SK-N-SH (cell line): Measurements from ENCODE around the gene ZMIZ2.

Experiments used
- CTCF ChIP-seq: fragments of 200-600 bp; sonication (generic); IDR thresholded peaks from 2 replicates; pipeline ENCODE4 v1.6.1; 2017; ENCODE audit warnings: antibody characterized with exemption, mild to moderate bottlenecking, moderate library complexity
- EP300 ChIP-seq, 2 experiments: IDR thresholded peaks; 2 replicates each; pipeline versions ENCODE4 v1.4.0 to v1.6.1; 2012; ENCODE audit warnings: borderline replicate concordance in 1 of 2, low read depth in 1 of 2, low read length in 1 of 2
- EZH2phosphoT487 ChIP-seq: fragments of 200-600 bp; sonication (generic); IDR thresholded peaks from 2 replicates; pipeline ENCODE4 v1.6.1; 2017; ENCODE audit warnings: low read depth, mixed run types, mild to moderate bottlenecking, antibody characterized with exemption, moderate library complexity, borderline replicate concordance
- GABPA ChIP-seq: IDR thresholded peaks from 2 replicates; pipeline ENCODE4 v1.4.0; 2012; ENCODE audit warnings: low read depth, mild to moderate bottlenecking
- MAX ChIP-seq: IDR thresholded peaks from 2 replicates; pipeline ENCODE4 v1.4.0; 2012; ENCODE audit warnings: low read depth
- MXI1 ChIP-seq: IDR thresholded peaks from 2 replicates; pipeline ENCODE4 v1.6.1; 2012; ENCODE audit warnings: mild to moderate bottlenecking, low read depth, low read length, improper control_type of control experiment
- POLR2AphosphoS5 ChIP-seq: IDR thresholded peaks from 2 replicates; pipeline ENCODE4 v1.6.1; 2012; ENCODE audit warnings: low read depth, low read length
- RAD21 ChIP-seq: IDR thresholded peaks from 2 replicates; pipeline ENCODE4 v1.6.1; 2012; ENCODE audit warnings: mild to moderate bottlenecking, low read length
- TAF1 ChIP-seq: IDR thresholded peaks from 2 replicates; pipeline ENCODE4 v1.6.1; 2012; ENCODE audit warnings: low read depth, mild to moderate bottlenecking, low read length, moderate library complexity, borderline replicate concordance
- USF1 ChIP-seq: IDR thresholded peaks from 2 replicates; pipeline ENCODE4 v1.4.0; 2012; ENCODE audit warnings: low read depth, borderline replicate concordance
- TF ChIP-seq, protein P1 (sequence below): IDR thresholded peaks from 2 replicates; pipeline ENCODE4 v1.6.1; 2012; ENCODE audit warnings: mild to moderate bottlenecking, low read depth, low read length, moderate library complexity

DNA sequence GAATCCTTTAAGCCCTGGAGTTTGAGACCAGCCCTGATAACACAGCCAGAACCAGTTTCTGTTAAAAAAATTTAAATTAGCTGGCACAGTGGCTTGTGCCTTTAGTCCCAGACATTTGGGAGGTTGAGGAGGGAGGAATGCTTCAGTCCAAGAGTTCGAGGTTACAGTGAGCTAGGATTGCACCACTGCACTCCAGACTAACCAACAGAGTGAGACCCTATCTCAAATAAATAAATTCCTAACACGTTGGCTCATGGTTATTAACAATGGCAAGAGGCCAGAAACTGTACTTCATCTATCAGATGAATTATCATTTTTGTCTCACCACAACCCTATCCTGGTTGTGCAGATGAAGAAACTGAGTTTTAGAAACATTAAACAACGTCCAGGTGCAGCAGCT, 45.7 kb downstream of the ZMIZ2 start:
- TF ChIP-seq CTCF: no peak
- no peak for TF ChIP-seq EP300 (IDR thresholded peaks at IDR 0.05; ENCODE audit: borderline replicate concordance in 1 of 2, low read depth in 1 of 2, low read length in 1 of 2)
- no peak for TF ChIP-seq EZH2phosphoT487
- TF ChIP-seq TAF1: no peak
- no peak for TF ChIP-seq RAD21
- TF ChIP-seq GABPA: no peak
- no peak for TF ChIP-seq POLR2AphosphoS5
- no peak for TF ChIP-seq USF1
- TF ChIP-seq, protein P1, sequence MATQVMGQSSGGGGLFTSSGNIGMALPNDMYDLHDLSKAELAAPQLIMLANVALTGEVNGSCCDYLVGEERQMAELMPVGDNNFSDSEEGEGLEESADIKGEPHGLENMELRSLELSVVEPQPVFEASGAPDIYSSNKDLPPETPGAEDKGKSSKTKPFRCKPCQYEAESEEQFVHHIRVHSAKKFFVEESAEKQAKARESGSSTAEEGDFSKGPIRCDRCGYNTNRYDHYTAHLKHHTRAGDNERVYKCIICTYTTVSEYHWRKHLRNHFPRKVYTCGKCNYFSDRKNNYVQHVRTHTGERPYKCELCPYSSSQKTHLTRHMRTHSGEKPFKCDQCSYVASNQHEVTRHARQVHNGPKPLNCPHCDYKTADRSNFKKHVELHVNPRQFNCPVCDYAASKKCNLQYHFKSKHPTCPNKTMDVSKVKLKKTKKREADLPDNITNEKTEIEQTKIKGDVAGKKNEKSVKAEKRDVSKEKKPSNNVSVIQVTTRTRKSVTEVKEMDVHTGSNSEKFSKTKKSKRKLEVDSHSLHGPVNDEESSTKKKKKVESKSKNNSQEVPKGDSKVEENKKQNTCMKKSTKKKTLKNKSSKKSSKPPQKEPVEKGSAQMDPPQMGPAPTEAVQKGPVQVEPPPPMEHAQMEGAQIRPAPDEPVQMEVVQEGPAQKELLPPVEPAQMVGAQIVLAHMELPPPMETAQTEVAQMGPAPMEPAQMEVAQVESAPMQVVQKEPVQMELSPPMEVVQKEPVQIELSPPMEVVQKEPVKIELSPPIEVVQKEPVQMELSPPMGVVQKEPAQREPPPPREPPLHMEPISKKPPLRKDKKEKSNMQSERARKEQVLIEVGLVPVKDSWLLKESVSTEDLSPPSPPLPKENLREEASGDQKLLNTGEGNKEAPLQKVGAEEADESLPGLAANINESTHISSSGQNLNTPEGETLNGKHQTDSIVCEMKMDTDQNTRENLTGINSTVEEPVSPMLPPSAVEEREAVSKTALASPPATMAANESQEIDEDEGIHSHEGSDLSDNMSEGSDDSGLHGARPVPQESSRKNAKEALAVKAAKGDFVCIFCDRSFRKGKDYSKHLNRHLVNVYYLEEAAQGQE: no peak
- TF ChIP-seq MXI1: no peak
- no peak for TF ChIP-seq MAX
